Kidney (tissue), 14 donors: ENCODE measurements around the gene TSC2. TPM values are rescaled to one million over a fixed set of nuclear protein-coding genes. Genes with fewer than 3 reads are reported as not detected.

Experiments
- DNase-seq, 5 donors: peaks; one replicate each; pipeline ENCODE4 v3.0.0-alpha.2; 2013 to 2020
- FAIRE-seq: peaks from 2 replicates; lab custom pipeline; 2012; peaks lifted over from hg19 to GRCh38; lab: Jason Lieb, UNC
- H3K27ac ChIP-seq, 2 donors: one replicate each; pipeline ENCODE4 v1.7.0; 2013; ENCODE audit warnings: low read depth in 2 of 2, low read length in 2 of 2, inconsistent platforms in 1 of 2
- H3K27me3 ChIP-seq: one replicate; pipeline ENCODE4 v1.7.1; 2013; ENCODE audit warnings: low read length, inconsistent platforms; ENCODE audit not compliant: control insufficient read depth, insufficient read depth
- H3K36me3 ChIP-seq, 3 donors: one replicate each; pipeline versions ENCODE4 v1.7.0 to v1.7.1; 2013; ENCODE audit warnings: low read length in 3 of 3, control low read depth in 1 of 3, inconsistent platforms in 1 of 3; ENCODE audit not compliant: insufficient read depth in 3 of 3, control insufficient read depth in 2 of 3
- H3K4me1 ChIP-seq, 3 donors: one replicate each; pipeline versions ENCODE4 v1.7.0 to v1.7.1; 2013; ENCODE audit warnings: low read length in 3 of 3, inconsistent platforms in 1 of 3, low read depth in 1 of 3; ENCODE audit not compliant: control insufficient read depth in 2 of 3, insufficient read depth in 2 of 3
- H3K4me3 ChIP-seq, 3 donors: one replicate each; pipeline versions ENCODE4 v1.7.0 to v1.8.1; 2013; ENCODE audit warnings: low read length in 3 of 3, control low read depth in 1 of 3, inconsistent platforms in 1 of 3
- H3K9ac ChIP-seq, 3 donors: one replicate each; pipeline versions ENCODE4 v1.7.0 to v1.7.1; 2013; ENCODE audit warnings: low read length in 3 of 3, control low read depth in 1 of 3, inconsistent platforms in 1 of 3
- H3K9me3 ChIP-seq, 3 donors: one replicate each; pipeline versions ENCODE4 v1.7.0 to v1.7.1; 2013; ENCODE audit warnings: low read length in 3 of 3, control low read depth in 1 of 3, inconsistent platforms in 1 of 3; ENCODE audit not compliant: control insufficient read depth in 2 of 3, insufficient read depth in 1 of 3
- intact Hi-C: fragments of 100-400 bp; cut with DNase I; formaldehyde crosslinking; loops from one replicate; pipeline ENCODE4 v1.11.1; 2022
- polyA plus RNA-seq: library from polyadenylated mRNA; stranded (reverse); fragments of 350-450 nt; fragmentation: Illumina TruSeq; extraction: RNeasy Lipid Tissue Mini Kit (QIAGEN cat#74804); gene quantifications from one replicate; pipeline ENCODE4 v1.2.3, GENCODE V29; 2014; ENCODE audit warnings: low read depth, low replicate concordance; ENCODE audit not compliant: insufficient read depth
- total RNA-seq: library from RNA; stranded (reverse); fragmentation: NEBNext Ultra II Directional; extraction: Animal tissue kit (Norgen Biotek cat#: 25700); gene quantifications from one replicate; pipeline ENCODE4 v1.2.1, GENCODE V29; 2021
- TF ChIP-seq, protein P1 (sequence below): IDR thresholded peaks from 3 replicates; pipeline ENCODE4 v1.5.1; 2012; ENCODE audit warnings: mild to moderate bottlenecking, moderate library complexity, borderline replicate concordance; ENCODE audit not compliant: insufficient read depth; ENCODE audit errors: extremely low read depth
- donor health status: control.
- donor health status: control.
- donor health status: control.
- donor health status: control.
- donor health status: control.
- donor health status: DM: yes; HTN: yes; CAD: no.
- donor health status: Normal renal cell carcinoma (clear cell type).

TSC2 gene
- total and polyA plus RNA-seq, 2 donors from 2014 or later, result 40.0 to 151 TPM

DNA sequence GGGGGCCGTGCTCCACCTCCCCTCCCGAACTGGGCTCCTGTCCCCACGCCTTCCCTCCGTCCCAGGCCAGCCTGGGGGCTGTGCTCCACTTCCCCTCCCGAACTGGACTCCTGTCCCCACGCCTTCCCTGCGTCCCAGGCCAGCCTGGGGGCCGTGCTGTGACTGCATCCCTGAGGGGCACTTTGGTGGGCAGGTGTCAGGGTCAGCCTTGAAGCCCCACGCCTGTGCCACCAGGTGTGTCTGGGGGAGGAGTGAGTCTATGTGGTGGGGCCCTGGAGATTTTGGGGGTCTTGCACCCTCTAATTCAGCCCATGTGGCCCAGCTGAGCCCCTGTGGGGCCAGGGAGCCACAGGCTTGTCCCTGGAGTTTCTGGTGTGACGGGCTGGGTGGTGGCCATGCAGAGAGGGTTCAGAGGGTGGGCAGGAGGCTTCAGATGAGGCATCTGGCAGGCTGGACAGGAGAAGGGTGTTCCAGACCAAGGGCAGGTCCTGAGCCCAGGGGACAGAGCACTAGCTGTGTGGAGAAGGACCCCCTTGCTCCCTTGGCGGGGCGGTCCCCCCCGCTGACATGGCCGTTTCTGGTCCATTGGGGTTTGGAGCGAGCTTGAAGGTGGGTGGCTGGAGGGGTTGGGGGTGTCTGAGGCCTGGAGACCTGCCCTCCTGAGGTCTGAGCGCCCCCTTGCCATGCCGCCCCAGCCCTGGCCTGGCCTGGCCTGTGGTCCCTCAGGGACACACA, 12.9 kb upstream of the TSC2 start:
- Histone ChIP-seq H3K36me3 (peaks cover 0 to 4% (median 0%) of the 10 kb centered on the region in 3 donors), H3K27me3 (no peaks in the 10 kb centered on the region), H3K9ac (peak overlapping the region in 1 of 3 donors; percentile 7), H3K27ac (peak overlapping the region; percentile 76 to 81), H3K9me3 (no peaks in the 10 kb centered on the region), H3K4me3 (peak overlapping the region in 2 of 3 donors; percentile 34 to 43), H3K4me1 (peaks cover 0 to 41% (median 0%) of the 10 kb centered on the region in 3 donors)
- TF ChIP-seq, protein P1, sequence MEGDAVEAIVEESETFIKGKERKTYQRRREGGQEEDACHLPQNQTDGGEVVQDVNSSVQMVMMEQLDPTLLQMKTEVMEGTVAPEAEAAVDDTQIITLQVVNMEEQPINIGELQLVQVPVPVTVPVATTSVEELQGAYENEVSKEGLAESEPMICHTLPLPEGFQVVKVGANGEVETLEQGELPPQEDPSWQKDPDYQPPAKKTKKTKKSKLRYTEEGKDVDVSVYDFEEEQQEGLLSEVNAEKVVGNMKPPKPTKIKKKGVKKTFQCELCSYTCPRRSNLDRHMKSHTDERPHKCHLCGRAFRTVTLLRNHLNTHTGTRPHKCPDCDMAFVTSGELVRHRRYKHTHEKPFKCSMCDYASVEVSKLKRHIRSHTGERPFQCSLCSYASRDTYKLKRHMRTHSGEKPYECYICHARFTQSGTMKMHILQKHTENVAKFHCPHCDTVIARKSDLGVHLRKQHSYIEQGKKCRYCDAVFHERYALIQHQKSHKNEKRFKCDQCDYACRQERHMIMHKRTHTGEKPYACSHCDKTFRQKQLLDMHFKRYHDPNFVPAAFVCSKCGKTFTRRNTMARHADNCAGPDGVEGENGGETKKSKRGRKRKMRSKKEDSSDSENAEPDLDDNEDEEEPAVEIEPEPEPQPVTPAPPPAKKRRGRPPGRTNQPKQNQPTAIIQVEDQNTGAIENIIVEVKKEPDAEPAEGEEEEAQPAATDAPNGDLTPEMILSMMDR, result no peak
- FAIRE-seq (no peak), DNase-seq (peak in 2 of 5 donors; percentile 63 to 80)
- intact Hi-C loops, result no loop called here

DNA sequence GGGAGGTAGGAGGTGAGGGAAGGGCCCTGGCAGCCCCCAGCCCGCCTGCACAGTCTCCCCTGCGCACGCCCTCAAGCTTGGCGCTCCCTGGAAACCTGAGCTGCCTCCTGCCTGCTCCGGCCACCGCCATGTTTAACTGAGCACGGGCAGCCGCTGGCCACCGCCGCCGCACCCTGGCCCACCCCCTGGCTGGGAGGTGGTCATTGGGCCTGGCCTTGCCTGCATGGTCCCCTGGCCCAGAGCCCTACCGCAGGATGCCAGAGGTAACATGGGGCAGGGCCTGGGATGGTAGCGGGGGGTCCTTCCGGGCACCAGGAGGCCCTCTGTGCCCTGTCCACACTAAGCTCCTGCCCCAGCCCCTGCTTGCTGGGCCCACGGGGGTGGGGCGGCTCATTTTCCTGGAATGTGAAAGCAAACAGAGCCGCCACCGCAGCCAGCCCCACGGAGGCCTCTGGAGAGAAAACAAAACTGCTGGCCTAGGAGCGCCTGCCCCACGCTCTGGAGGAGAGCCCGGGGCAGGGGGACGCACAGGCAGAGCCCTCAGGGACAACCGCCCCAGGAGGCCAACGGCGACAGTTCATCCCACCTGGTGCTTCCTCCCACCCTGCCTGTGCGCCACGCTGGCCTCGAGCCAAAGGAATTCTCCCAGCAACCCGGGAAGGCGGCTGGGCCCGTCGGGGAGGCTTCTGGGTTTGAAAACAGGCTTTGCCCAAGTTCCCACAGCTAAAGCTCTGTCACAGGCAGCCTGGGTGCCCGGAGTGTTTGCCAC, 12.2 kb upstream of the TSC2 start:
- DNase-seq (peak; percentile 83 to 93 (median 87)), FAIRE-seq (no peak)
- H3K4me3 ChIP-seq, result peak overlapping the region in 1 of 3 donors; percentile 43
- peaks cover 0 to 46% (median 0%) of the 10 kb centered on the region in 3 donors for H3K4me1 ChIP-seq
- H3K27ac ChIP-seq, result peak overlapping the region; percentile 74 to 81
- H3K27me3 ChIP-seq, result no peaks in the 10 kb centered on the region
- H3K9me3 ChIP-seq, result no peaks in the 10 kb centered on the region
- TF ChIP-seq, protein P1, result no peak
- peaks cover 0 to 4% (median 0%) of the 10 kb centered on the region in 3 donors for H3K36me3 ChIP-seq
- intact Hi-C loops, result no loop called here
- no peak overlapping the region for H3K9ac ChIP-seq

DNA sequence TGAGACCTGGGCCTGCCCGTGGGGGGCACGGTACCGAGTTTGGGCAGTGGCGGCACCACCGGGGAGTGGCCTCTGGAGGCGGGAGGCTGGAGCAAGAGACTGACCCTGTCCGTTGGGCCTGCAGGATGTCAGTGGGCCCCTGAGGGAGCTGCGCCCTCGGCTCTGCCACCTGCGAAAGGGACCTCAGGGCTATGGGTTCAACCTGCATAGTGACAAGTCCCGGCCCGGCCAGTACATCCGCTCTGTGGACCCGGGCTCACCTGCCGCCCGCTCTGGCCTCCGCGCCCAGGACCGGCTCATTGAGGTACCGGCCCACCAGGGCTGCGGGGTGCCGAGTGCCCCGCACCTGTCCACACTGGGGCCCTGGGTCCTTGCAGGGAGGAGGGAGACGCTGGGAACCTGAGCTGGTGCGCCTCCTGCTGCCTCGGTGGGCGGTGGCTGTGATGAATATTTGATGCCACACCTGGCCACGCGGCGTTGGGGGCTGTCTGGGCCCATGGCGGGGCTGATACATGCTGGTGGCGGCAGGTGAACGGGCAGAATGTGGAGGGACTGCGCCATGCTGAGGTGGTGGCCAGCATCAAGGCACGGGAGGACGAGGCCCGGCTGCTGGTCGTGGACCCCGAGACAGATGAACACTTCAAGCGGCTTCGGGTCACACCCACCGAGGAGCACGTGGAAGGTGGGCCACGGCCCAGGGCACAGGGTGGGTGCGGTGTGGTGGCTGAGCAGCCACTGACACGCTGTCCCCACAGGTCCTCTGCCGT, 11.4 kb upstream of the TSC2 start:
- Histone ChIP-seq H3K36me3 (peaks cover 0 to 4% (median 0%) of the 10 kb centered on the region in 3 donors), H3K9me3 (no peaks in the 10 kb centered on the region), H3K4me3 (peak overlapping the region in 1 of 3 donors; percentile 9), H3K4me1 (peaks cover 0 to 50% (median 0%) of the 10 kb centered on the region in 3 donors), H3K27ac (peak overlapping the region; percentile 74 to 75), H3K9ac (no peak overlapping the region), H3K27me3 (no peaks in the 10 kb centered on the region)
- TF ChIP-seq, protein P1, result no peak
- FAIRE-seq (no peak), DNase-seq (peak in 2 of 5 donors; percentile 65 to 77)
- intact Hi-C loops, result no loop called here
